NCI-H2029 (cell line): ENCODE measurements around the gene OGA.

Experiments used
- DNase-seq: peaks from one replicate; lab custom pipeline; 2025; lab: John Stamatoyannopoulos, UW

Gene OGA

GRCh38 chr10:101759309-101760247 lies 58.7 kb downstream of the OGA start:
- DNase-seq, result no peak

DNA sequence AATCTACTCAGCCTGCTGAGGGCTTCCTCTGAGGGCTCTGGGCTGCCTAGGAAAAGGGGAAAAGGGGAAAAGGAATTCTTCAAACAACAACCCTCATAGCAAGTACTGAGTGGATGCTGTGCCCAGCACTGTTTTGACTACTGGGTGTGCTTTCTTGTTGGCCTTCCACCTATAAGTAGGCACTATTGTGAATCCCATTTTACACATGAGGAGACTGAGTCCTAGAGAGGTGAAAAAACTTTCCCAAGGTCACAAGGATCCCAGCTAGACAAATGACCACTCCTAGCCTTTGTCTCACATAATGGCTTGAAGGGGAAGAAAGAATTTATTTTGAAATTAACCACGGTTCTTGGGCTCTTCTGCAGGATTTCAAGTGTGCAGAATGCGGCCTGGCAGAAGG lies 59.4 kb downstream of the OGA start:
- no peak for DNase-seq

DNA sequence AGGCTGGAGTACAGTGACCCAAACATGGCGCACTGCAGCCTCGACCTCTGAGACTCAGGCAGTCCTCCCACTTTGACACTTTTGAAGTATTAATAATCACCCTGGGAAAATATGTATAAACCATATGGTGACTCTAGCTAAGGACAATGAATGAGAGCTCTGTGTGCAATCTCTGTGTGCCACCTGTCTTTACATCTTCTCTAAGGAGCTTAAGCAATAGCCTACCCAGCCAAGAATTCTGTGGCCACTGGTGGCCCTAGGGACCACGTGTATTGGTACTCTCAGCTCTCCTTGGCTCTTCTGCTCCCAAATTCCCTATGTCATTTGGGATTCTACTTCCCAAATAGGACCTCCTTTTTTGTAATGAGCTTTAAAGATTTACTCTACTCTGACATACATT lies 66.0 kb downstream of the OGA start:
- no peak for DNase-seq

- DNase-seq, result no peak
Measured at GRCh38 chr10:101749047-101750016, 68.9 kb downstream of the OGA start.

- no peak for DNase-seq
Measured at GRCh38 chr10:101748496-101748895, 69.7 kb downstream of the OGA start.

- DNase-seq, result no peak
Measured at GRCh38 chr10:101745074-101745696, 73.1 kb downstream of the OGA start.

GRCh38 chr10:101744267-101744666 lies 74.0 kb downstream of the OGA start:
- DNase-seq, result no peak

DNA sequence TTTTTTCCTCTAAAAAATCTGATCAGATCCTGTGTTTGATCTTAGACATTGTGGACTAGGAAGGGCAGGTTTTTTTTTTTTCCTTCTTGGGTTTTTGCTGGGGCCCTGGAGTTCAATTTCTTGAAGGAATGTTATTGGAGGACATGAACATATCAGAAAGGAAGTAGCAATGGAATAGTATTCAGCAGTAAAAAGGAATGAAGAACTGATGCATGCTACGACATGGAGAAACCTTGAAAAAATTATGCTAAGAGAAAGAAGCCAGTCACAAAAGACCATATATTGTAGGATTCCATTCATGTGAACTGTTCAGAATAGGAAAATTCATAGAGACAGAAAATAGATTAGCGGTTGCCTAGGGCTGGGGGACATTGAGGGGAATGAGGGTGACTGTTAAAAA lies 76.3 kb downstream of the OGA start:
- DNase-seq, result no peak

DNA sequence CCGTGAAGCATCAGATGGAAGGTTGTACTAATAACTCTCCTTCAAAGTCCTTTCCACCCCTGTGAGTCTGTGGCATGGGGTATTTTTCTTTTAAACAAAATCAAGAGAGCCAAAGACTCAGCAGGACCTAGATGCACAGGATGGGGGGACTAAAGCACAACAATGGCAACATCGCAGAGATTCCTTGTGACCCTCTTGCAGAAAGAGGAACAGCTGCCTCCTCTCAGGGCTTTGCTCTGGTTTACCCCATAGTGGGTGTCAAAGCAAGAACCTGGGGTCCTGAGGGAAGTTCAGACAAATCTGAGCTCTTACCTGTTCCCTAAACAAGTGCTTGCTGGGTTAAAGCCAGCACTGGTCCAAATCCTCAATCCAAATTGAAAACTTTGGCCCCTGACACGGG lies 81.6 kb downstream of the OGA start:
- no peak for DNase-seq
